ENCODE results near the gene DUSP8.
"Not testable (repeated sequence)": the region's sequence is repeated elsewhere in the genome, so short reads cannot be mapped to it uniquely, and the experiment has no call there.

DUSP8 gene

DNA sequence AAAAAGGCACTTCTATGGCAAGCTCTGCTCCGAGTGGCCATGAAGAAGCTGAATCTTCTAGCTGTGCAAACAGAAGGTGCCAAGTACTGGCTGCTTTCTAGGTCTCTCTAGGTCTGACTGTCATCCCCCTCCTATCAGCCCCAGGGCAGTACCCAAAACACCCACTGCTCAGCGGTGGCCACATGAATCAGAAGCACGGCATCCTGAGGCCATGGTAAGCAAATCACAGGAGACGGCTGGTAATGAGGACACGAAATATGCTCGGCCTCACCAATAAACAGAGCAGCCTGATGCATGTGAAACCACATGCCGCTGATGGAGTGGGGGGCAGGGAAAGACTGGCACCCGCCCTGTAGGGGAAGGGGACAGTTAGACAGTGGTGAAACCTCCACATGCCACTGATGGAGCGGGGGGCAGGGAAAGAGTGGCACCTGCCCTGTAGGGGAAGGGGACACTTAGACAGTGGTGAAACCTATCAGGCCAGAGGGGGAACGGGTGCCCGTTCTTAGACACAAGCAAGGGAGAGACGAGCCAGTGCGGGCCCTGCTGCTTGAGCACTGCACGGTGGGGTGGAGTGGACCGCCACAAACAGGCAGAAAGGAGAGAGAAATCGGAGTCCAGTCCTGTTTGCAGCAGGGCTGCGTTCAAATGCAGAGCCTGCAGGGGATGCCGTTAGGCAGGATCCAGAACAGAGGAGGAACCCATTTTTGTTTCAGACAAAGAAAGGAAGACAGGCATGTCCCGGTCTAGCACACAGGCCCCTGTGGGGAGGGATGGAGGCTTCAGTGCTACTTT lies 55.6 kb downstream of the DUSP8 start:
- DNase-seq (ENCODE audit: low read depth in 1 of 2, low spot score in 1 of 2), result no peak

DNA sequence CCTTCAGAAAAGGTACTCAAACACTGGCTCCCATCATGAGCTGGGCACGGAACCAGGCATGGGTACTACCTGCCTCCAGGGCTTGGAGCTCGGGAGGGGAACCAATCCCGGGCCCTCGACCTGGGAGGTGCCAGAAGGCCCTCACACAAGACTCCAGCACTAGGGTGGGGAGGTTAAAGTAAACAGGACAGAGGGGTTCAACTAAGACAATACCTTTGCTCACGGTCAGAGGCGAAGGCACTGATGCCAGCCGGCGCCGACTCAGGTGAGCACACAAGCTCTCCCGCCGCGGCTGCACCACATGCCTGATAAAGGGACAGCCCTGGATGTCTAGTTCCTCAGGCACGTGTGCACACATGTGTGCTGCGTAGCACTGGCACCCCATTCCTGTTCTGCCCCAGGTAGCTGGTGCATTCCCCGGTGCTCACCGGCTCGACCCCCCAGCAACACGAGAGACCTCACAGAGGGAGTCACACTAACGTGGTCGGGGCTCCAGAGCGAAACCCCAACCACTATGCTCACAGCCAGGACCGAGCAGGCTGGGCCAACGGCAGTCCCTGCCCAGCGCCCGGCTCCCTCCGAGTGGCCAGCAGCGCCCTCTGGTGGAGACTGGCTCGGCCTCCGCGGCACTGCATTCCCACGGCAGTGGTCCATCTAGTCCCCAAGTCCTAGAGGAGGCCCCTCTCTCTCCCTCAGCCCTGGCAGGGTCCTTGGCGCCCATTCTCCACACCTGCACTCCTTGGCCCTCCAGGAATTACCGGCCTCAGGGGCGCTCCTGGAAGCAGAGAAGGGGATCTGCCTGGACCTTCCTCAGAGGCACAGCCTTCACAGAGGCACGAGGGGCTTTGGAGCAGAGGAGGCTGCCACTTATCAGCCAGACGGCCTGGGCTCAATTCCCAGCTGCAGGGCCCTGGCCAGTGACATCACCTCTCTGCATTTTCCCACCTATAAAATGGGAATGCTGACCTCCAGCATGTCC lies 56.7 kb downstream of the DUSP8 start:
- peak; percentile 53 to 71 for DNase-seq (ENCODE audit: low read depth in 1 of 2, low spot score in 1 of 2)

DNA sequence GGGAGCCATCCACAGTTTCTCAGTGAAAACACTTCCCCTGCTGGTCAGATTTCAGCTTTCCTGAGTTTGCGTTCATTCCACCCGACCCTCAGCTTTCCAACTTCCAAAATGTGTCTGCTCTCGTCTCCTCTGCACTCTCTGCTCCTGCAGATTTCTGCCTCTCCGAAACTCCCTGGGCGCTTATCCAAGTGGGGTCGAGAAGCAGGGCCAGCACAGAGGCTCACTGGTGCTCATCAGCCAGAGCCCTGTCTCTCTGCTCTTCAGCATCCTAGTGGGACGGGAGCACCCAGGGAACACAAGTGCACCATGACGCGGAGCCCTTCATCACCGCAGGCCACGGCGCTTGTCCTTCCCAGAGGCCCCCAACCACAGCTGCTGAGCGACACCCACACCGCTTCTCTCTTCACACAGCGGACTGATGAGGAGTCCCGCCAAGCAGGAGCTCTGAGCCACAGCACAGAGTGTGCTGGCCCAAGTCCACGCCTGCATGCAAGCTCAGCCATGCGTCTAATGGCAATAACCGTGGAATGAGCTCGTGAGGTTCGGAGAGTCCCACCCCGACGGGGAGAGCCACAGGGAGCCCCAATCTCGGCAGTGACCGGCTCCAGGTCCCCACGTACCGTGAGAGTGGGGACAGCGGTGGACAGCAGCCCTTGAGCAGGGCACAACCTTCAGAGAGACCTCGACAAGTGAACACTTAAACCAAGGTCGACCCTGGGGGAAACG lies 57.6 kb downstream of the DUSP8 start:
- no peak for DNase-seq (ENCODE audit: low read depth in 1 of 2, low spot score in 1 of 2)

DNA sequence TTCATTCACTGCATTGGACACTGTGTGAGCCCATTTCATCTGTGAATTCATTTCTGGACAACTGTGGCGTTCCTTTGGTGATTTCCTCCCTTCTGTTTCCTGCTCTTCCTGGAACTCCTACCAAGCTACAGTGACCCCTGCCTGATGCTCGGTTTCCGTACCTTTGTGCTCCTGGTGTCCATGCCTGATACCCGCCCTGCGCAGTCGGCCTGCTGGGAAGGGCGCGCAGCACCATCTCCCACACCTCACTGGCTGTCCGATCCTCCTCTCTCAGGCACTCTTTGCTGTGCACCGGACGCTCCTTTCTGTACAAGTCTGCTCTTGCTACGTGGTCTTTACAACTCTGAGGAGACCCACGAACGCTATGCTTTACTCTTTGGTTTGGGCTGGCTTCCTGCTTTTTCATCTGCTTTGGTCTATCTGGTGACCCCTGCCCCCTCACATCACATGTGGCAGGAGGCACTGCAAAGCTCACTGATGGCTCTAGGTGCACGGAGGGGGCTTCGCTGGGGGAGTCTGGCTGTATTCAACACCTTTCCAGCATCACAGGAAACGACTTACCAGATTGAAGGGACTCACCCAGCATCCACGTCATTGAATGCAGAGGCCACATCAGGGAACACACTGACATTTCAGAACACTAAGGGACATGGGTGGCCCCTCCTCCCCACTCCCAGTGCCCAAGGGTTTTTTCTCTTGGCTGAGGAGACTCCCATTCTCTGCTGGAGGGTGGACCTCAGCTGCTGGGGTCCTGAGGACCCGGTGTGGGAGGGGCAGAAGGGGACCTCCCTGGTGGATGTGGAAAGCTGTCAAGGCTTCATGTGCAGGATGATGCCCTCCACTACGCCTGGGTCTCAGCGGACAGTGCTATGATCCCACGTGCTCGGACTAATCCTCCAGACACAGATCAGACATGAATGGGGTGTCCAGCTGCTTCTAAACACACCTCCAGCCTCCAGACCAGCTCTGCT lies 58.5 kb downstream of the DUSP8 start:
- no peak for DNase-seq (ENCODE audit: low read depth in 1 of 2, low spot score in 1 of 2)

DNA sequence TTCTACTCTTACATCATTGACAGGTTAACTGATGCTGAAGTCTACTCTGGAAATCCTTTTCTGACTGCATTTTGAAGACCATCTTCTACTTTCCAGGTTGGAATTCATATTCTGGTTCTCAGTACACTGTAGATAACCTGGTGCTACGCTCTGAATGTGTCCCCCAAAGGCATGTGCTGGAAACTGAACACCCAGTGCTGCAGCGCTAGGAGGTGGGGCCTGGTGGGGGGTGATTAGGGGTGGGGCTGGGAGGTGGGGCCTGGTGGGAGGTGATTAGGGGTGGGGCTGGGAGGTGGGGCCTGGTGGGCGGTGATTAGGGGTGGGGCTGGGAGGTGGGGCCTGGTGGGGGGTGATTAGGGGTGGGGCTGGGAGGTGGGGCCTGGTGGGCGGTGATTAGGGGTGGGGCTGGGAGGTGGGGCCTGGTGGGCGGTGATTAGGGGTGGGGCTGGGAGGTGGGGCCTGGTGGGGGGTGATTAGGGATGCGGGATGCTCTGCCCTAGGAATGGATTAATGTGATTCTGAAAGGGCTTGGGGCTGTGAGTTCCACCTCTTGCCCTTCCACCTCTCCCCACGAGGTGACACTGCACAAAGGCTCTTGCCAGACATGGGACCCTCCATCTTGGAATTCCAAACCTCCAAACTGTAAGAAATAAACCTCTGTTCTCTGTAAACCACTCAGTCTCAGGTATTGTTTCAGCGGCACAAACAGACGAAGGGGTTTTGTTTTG lies 59.4 kb downstream of the DUSP8 start:
- DNase-seq (ENCODE audit: low read depth in 1 of 2, low spot score in 1 of 2), result not testable (repeated sequence)

DNA sequence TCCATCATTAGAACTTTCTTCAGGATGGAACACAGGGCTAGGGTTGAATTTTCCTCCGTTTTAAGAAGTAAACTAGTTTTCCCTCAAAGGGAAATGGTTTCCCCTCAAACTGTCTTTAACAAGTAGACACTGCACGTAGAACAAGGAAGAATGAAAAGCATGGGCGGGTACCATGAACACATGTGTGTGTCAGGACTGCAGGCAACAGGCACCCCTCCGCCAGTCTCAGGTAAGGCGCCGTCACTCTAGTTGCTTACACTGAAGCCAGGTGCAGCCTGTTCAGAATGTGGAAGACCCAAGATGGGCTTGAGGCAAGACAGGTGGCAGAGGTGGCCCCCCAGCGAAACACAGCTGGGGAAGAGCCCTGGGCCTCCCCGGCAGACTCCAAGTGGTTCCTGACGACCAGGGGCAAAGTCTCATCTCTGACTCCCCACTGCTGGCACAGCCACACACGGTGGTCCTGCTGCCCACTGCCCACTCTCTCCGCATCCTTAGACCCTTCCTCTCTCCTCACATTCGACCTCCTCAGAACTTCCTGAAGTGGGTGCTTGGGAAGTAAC lies 60.1 kb downstream of the DUSP8 start:
- no peak for DNase-seq (ENCODE audit: low read depth in 1 of 2, low spot score in 1 of 2)

DNA sequence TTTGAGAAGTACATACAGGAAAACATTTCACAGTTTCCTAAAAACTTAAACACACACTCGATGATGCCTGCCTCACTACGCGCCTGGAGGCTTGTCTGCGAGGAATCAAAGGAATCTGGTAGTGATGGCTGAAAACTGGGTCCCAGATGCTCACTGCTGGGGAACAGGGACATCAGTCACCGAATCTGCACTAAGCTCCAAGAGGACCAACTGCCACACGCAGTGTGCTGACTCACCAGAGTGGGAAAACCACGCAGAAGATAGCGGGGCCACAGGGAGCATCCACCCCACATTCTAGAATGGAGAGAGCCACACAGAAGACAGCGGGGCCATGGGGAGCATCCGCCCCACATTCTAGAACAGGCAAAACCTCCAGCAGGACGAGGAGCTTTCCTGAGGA lies 61.1 kb downstream of the DUSP8 start:
- no peak for DNase-seq (ENCODE audit: low read depth in 1 of 2, low spot score in 1 of 2)

DNA sequence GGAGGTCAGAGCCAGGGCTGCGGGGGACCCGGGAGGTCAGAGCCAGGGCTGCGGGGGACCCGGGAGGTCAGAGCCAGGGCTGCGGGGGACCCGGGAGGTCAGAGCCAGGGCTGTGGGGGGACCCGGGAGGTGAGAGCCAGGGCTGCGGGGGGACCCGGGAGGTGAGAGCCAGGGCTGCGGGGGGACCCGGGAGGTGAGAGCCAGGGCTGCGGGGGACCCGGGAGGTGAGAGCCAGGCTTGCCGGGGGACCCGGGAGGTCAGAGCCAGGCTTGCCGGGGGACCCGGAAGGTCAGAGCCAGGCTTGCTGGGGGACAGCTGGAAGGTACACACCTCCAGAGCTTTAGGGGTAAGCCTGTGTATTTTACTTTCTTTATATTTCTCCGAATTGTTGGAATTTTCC lies 61.7 kb downstream of the DUSP8 start:
- DNase-seq (ENCODE audit: low read depth in 1 of 2, low spot score in 1 of 2), result not testable (repeated sequence)

DNA sequence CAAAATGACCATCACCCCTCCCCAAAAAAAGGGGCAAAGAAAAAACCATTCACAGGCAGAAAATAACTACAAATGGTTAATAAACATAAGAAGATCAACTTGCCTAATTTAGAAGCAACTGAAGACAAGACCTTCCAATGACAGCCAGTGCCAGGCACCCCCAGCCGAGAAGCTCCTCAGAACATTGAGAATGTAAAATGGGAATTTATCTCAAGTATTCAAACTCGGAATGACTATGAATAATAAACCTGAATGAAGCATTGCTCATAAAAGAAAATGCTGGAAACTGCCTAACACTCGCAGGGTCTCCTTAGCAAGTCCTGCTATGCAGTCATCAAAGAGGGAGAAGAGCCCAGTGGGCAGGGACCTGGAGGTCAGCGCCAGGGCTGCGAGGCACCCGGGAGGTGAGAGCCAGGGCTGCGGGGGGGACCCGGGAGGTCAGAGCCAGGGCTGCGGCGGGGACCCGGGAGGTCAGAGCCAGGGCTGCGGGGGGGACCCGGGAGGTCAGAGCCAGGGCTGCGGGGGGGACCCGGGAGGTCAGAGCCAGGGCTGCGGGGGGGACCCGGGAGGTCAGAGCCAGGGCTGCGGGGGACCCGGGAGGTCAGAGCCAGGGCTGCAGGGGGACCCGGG lies 62.3 kb downstream of the DUSP8 start:
- DNase-seq (ENCODE audit: low read depth in 1 of 2, low spot score in 1 of 2), result no peak

DNA sequence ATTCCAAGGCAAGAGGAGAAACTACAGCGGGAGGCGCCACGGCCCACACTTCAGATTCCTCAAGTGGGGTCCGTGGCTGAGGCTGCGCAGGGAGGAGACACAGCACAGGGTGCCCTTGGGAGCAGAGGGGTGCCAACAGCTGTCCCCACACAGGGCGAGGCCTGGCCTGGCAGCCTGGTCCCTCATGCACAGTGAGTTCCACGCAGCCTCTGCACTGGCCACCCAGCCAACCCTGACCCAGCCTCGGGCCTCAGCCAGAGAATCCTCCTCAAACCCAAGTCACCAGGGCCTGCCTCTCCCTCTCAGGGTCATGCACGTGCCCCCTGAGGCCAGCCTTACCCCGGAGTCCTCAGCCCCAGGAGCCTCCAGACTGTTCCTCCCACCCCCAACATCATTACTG lies 63.1 kb downstream of the DUSP8 start:
- DNase-seq (ENCODE audit: low read depth in 1 of 2, low spot score in 1 of 2), result no peak

DNA sequence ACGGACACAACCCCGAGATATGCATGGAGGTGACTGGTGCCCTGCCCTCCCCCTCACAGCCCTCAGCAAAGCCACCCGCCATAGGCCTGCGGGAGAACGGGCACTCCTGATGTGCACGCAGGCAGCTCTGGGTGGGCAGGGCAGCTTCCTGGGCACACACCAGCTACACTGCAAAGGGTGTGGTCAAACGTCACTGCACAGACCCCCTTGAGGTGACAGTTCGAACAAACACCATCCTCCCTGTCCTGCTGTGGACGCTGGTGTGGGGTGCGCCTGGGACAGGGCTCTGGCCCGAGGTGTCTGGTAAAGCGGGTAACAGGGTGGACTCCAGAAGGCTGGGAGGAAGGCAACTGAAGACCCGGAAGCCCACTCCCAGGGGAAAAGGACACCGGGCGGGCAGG lies 63.6 kb downstream of the DUSP8 start:
- DNase-seq (ENCODE audit: low read depth in 1 of 2, low spot score in 1 of 2), result no peak

DNA sequence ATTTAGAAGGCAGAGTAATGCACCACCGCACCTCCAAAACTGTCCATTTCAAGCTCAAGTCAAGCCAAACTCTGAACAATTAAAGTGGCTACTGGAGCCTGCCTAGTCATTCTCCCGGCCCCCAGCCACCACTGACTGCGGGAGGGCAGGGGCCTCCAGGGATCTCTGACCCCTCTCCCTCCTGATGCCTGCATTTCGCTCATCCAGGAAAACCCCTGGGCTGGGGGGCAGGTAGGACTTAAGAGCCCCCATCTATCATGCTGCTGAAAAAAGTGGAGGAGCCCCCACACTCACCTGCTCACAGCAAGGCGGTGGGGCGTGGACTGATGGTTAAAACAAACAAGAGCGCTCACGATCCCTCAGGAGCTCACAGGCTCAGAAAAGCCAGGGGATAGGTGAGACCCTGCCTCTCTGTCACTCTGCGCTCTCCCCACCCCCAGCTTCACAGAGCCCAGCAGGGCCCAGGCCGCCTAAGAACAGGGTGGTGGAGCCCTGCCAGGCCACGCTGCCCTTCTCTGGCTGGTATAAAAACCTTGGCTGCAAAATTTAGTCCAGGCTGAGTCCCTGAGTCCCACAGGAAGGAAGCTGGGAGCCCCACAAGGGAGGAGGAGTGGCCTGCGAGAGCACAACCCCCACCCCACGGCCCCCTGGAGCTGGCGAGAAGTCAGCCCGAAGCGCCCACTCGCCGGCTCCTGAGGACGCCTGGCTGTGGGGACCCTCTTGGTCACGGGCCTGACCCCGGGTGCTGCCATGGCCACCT lies 64.5 kb downstream of the DUSP8 start:
- no peak for DNase-seq (ENCODE audit: low read depth in 1 of 2, low spot score in 1 of 2)

DNA sequence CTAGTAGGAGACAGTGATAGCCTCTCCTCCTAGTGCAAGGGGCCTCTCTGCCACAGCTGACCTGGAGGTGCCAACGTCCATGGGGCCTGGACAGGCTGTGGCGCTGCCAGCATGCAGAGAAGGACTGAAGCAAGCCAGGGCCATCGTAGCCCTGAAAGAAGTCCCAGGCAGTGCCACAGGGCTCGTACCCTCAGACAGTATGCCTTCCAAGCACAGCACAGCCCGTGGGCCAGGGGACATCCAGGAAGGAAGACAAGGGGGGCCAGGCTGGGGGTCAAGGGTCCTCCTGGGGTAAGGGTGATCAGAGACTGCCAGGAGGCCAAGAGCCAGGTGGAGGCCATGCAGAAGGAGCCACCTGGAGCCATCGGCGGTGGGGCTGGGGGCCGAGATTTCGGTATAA lies 65.1 kb downstream of the DUSP8 start:
- no peak for DNase-seq (ENCODE audit: low read depth in 1 of 2, low spot score in 1 of 2)

DNA sequence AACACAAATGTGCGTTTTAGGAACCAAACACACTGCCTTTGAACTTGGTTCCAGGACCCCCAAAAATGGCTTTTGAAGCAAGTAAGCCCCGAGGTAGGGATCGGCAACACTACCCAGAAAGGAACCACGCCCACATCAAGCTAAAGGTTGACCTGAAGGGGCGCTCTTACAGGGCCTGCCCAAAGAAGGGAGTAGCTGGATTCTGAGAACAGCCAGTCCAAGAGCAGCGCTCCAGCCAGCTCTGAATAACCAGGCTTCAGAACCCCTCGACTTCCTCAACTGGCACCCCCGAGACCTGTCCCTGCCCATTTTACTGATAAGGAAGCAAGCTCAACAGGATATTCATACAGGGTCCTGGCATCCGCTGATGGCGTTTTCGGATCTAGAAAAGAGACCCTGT lies 66.6 kb downstream of the DUSP8 start:
- DNase-seq (ENCODE audit: low read depth in 1 of 2, low spot score in 1 of 2), result no peak

DNA sequence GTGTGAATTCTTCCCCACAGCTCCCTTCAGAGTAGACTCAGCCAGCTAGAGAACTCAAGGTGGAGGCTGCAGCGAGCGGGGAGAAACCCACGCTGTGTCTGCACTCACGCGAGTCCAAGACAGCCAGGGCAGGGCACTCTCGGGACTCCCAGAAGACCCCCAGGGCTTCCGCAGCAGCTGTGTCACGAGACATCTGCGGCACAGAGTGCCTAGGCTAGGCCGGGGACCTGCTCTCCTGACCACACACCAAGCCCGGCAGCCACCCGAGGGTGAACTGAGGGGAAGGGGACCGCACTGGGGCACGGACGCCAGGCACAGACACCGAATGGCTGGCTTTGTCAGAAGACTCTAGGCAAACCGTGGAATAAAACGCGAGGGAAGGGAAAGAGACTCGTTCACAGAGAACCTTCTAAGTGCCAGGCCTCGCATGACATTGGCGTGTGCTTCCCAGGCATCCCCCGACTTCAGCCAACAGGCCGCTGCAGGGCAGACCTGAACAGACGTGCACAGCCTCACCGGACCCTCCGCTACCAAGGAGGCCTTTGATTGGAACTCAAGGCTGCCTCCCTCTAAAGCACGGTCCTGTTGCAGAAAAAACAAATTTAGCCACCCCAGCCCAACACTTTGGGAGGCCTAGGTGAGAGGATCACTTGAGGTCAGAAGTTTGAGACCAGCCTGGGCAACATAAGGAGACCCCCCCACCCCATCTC lies 67.3 kb downstream of the DUSP8 start:
- no peak for DNase-seq (ENCODE audit: low read depth in 1 of 2, low spot score in 1 of 2)

DNA sequence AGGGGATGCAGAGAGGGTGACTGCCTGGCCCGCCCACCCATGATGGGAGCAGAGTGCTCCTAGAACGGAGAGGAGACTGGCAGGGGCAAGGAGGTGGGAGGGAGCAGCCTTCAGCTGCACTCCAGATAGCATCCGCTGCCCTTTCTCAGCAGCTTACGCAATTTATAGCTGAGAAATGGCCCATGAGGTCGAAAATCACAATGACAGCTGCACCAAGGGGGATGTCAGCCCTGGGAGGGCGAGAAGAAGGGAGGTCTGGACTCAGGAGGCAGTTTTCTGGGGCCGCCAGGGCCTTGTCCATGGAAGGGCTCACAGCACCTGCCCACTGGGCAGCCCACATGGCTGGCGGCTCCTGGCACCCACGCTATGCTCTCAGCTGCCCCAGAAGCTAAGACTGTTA lies 67.9 kb downstream of the DUSP8 start:
- DNase-seq (ENCODE audit: low read depth in 1 of 2, low spot score in 1 of 2), result no peak
